Stimulated activated memory B cell treated with anti-CD40 and anti-IgM and Interleukin-4, amounts not matched to agents 10 μg/mL and 1 μg/mL and 100 μg/mL, for 72 hours (primary cell): Measurements from ENCODE around the gene IMMT.

ENCODE experiments used
- ATAC-seq: fragments of 150-1000 bp; cut with Tn5 transposase; 2 replicates; pipeline ENCODE4 v1.10.0; 2021
- H3K27ac Mint-ChIP-seq: one replicate; pipeline ENCODE4 v1.8.0; 2022; ENCODE audit warnings: mild to moderate bottlenecking, mixed read lengths
- H3K27me3 Mint-ChIP-seq: one replicate; pipeline ENCODE4 v1.8.0; 2022; ENCODE audit warnings: mixed read lengths
- H3K36me3 Mint-ChIP-seq: one replicate; pipeline ENCODE4 v1.8.0; 2022; ENCODE audit warnings: mixed read lengths
- H3K4me1 Mint-ChIP-seq: one replicate; pipeline ENCODE4 v1.8.0; 2022; ENCODE audit warnings: mixed read lengths
- H3K4me3 Mint-ChIP-seq: one replicate; pipeline ENCODE4 v1.8.0; 2022; ENCODE audit warnings: mild to moderate bottlenecking, moderate library complexity, mixed read lengths
- H3K9me3 Mint-ChIP-seq: one replicate; pipeline ENCODE4 v1.8.0; 2022; ENCODE audit warnings: mixed read lengths

IMMT gene

DNA sequence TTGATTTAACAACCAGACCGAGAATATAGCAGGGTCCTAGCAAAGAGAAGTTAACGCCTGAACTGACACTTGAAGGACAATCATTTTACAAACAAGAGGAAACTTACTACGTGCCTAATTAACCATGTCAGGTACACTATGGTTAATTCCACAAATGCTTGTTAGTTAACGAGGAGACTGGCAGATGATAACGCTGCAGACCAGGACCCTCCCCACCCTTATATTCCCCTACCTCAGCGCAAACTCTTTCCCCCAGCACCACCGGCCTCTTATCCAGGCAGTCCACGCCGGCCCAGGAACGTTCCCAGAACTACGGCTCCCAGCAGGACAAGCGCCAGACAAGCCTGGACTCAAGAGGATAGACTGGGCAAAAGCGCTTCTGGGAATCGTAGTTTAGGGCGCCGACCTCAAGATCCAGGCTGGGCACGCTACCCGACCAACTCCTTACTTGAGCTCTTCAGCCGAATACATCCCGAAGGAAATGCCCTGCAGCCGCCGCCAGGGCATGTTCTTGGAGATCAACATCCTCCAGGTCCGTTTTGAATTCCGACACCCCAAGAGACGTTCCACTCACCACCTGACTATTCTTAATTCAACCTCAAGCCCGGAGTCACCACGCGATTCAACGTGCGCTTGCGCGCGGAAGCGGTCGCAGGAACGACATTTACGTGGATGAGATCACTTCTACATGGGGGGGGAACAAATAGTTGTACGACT is 89.9 kb downstream of the IMMT start, which contains the start of gene POLR1A:
Gene POLR1A, minus strand, starts transcription at position 635 of the 717 bp plus-strand sequence. Its CDS starts 110 bp downstream, at position 525.
- ATAC-seq = peak; percentile 92
- no peaks in the 10 kb centered on the region for H3K9me3 Mint-ChIP-seq

DNA sequence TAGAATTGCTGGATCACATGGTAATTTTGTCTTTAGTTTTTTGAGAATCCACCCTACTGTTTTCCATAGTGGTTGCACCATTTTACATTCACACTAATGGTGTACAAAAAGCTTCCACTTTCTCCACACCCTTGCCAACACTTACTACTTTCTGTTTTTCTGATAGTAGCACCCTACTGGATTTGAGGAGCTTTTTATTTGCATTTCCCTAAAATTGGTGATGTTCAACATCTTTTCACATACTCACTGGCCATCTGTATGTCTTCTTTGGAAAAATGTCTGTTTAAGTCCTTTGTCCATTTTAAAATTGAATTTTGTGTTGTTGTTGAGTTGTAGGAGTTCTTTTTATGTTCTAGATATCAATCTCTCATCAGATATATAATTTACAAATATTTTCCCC is 93.1 kb downstream of the IMMT start:
- Mint-ChIP-seq H3K27me3 (no peaks in the 10 kb centered on the region), H3K36me3 (peaks cover 42% of the 10 kb centered on the region), H3K4me1 (peaks cover 53% of the 10 kb centered on the region), H3K27ac (no peak overlapping the region), H3K9me3 (no peaks in the 10 kb centered on the region), H3K4me3 (no peak overlapping the region)
- no peak for ATAC-seq

More for the DNA sequence above, 89.9 kb downstream of the IMMT start, which contains the start of gene POLR1A:
- peaks cover 54% of the 10 kb centered on the region for H3K4me1 Mint-ChIP-seq
- H3K27me3 Mint-ChIP-seq = no peaks in the 10 kb centered on the region
- peak within 1 kb of the TSS; percentile 90 for H3K4me3 Mint-ChIP-seq
- peaks cover 46% of the 10 kb centered on the region for H3K36me3 Mint-ChIP-seq
- H3K27ac Mint-ChIP-seq = peak within 1 kb of the TSS; percentile 99

DNA sequence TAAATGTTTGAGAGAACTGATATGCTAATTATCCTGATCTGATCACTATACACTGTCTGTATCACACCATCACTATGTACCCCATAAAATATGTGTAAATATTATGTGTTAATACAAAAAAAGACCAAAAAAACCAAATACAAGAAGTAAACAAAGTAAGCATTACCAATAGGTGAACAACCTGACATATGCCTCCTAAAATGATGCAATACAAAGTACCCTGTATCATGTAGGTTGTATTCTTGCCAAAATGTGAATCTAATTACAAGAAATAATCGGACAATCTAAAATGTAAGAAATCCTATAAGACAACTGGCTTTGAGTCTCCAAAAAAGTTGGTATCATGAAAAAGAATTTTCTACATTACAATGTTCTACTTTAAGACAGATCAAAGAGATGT is 97.3 kb downstream of the IMMT start:
- Mint-ChIP-seq H3K27me3 (no peaks in the 10 kb centered on the region), H3K4me3 (no peak overlapping the region), H3K9me3 (no peaks in the 10 kb centered on the region), H3K36me3 (peaks cover 62% of the 10 kb centered on the region), H3K4me1 (peaks cover 37% of the 10 kb centered on the region), H3K27ac (no peak overlapping the region)
- no peak for ATAC-seq

- Mint-ChIP-seq H3K27ac (no peak overlapping the region), H3K9me3 (no peaks in the 10 kb centered on the region), H3K4me3 (no peak overlapping the region), H3K36me3 (peaks cover 56% of the 10 kb centered on the region), H3K4me1 (peaks cover 31% of the 10 kb centered on the region), H3K27me3 (no peaks in the 10 kb centered on the region)
- ATAC-seq = no peak
These were observed 98.0 kb downstream of the IMMT start for GRCh38 chr2:86097114-86097896.

DNA sequence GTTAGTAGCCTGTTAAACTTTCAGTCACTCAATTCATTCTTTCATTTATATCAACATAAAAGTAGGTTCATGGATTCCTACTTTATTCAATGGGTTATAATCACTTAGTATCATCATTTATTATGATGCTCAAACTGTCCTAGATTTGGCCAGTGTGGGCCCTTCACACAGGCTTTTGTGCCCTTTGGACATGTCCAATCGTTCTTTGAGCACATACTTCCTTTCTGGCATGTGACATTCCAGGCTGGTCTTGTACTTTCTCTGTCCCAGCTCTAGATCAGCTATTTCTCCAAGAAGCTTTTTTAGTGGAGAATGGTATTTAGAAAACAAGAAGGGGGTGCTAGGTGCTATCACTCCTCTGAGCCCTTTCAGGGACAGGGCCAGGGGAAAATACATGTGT is 101.0 kb downstream of the IMMT start:
- Mint-ChIP-seq H3K4me1 (peaks cover 18% of the 10 kb centered on the region), H3K27me3 (no peaks in the 10 kb centered on the region), H3K4me3 (no peak overlapping the region), H3K9me3 (no peaks in the 10 kb centered on the region), H3K27ac (no peak overlapping the region), H3K36me3 (peaks cover 56% of the 10 kb centered on the region)
- ATAC-seq = no peak
